Measurements from ENCODE around the gene FAM193B.

FAM193B gene

DNA sequence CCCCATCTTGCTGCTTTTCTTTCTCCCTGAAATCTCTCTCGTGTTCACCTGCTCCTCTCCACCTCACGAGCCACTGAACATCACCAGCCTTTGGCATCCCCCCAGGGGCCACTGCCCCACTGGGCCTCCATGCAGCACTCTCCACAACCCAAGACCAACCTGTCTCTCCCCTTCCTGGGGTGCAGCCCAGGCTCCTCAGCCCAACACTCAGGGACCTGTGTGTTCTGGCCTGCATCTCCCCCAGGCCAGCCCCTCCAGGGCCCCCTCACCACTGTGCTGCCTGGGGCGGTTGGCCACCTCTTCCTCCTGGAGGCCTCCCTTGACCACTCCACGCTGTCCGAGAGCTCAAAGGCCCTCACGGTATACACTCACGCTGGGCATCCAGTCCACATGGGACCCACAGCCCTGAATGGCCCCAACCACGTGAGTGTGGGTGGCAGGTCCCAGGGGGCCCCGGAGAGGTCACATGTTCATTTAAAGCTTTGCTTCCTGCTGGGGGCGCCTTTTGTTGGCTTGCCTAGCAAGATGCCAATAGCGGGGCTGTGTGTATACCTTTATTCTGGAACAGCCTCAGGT, 44.3 kb downstream of the FAM193B start:
- Histone ChIP-seq H3K27me3 (ENCODE audit: insufficient read depth, low read length, poor library complexity) (no peaks in the 10 kb centered on the region), H3K4ac (ENCODE audit: low read depth, low read length) (no peak overlapping the region), H3K56ac (ENCODE audit: low read length) (no peak overlapping the region), H4K5ac (ENCODE audit: low read length) (no peak overlapping the region), H3K4me1 (ENCODE audit: control insufficient read depth, low read depth, low read length) (no peaks in the 10 kb centered on the region), H3K4me3 (ENCODE audit: low read length) (no peak overlapping the region), H2BK15ac (replicated peaks; ENCODE audit: low read depth) (no peak overlapping the region), H3K9ac (ENCODE audit: low read length) (no peak overlapping the region), H3K27ac (ENCODE audit: low read depth, low read length) (no peak overlapping the region), H3K36me3 (ENCODE audit: control insufficient read depth, insufficient read depth, low read length) (peaks cover 7% of the 10 kb centered on the region), H3K79me2 (ENCODE audit: control insufficient read depth, insufficient read depth, low read length) (no peaks in the 10 kb centered on the region), H3K23ac (ENCODE audit: low read length) (no peak overlapping the region), H2BK5ac (ENCODE audit: low read length) (no peak overlapping the region), H4K8ac (ENCODE audit: low read depth, low read length) (no peak overlapping the region), H3K79me1 (ENCODE audit: low read length) (peaks cover 1% of the 10 kb centered on the region), H2AK5ac (ENCODE audit: low read length) (no peak overlapping the region), H2BK120ac (ENCODE audit: low read depth, low read length) (no peak overlapping the region), H3K18ac (ENCODE audit: low read length) (no peak overlapping the region), H3K4me2 (ENCODE audit: low read length) (no peak overlapping the region)
- DNase-seq = no peak
- no CpG with 5 or more reads among the region's 11 CpGs for WGBS (ENCODE audit: extremely low coverage, insufficient coverage, low lambda C conversion rate)

DNA sequence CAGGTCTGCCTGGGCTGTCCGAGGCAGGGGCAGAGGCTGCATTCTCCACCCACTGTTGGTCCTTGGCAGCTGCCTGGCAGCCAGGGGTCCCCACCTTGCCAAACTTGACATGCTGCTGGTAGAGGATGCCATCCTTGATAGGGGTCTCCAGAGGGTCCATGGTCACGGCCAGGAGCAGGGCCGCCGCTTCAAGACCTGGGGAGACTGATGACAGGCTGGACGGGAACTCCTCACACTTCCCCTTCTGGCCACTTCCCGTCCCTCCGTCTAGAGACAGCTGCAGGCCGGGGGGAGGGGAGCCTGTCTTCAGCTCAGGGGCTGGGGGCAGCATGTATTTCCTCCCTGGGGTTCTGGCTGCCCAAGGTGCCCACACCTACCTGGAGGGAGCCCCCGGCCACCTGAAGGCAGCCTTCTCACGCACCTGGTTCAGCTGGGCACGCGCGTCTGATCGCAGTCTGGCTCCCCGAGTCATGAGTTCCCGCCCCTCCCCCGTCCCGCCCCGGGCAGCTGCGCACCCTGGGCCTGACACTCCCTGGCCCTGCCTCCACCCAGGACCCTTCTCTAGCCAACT, 44.9 kb downstream of the FAM193B start, which contains the start of gene DOK3:
TSS of gene DOK3 (minus strand) at position 446 of the 571 bp plus-strand sequence. CDS start at position 160, 286 bp downstream.
- no peak for DNase-seq
- H3K27ac ChIP-seq (ENCODE audit: low read depth, low read length) = no peak within 1 kb of the TSS
- H3K36me3 ChIP-seq (ENCODE audit: control insufficient read depth, insufficient read depth, low read length) = peaks cover 7% of the 10 kb centered on the region
- no peak within 1 kb of the TSS for H2AK5ac ChIP-seq (ENCODE audit: low read length)
- H2BK5ac ChIP-seq (ENCODE audit: low read length) = no peak within 1 kb of the TSS
- H4K5ac ChIP-seq (ENCODE audit: low read length) = no peak within 1 kb of the TSS
- no CpG with 5 or more reads among the region's 20 CpGs for WGBS (ENCODE audit: extremely low coverage, insufficient coverage, low lambda C conversion rate)
- no peaks in the 10 kb centered on the region for H3K4me1 ChIP-seq (ENCODE audit: control insufficient read depth, low read depth, low read length)
- no peak within 1 kb of the TSS for H4K8ac ChIP-seq (ENCODE audit: low read depth, low read length)
- no peak within 1 kb of the TSS for H3K18ac ChIP-seq (ENCODE audit: low read length)
- H3K56ac ChIP-seq (ENCODE audit: low read length) = no peak within 1 kb of the TSS
- no peak within 1 kb of the TSS for H2BK15ac ChIP-seq (replicated peaks; ENCODE audit: low read depth)
- H3K79me2 ChIP-seq (ENCODE audit: control insufficient read depth, insufficient read depth, low read length) = no peaks in the 10 kb centered on the region
- H3K27me3 ChIP-seq (ENCODE audit: insufficient read depth, low read length, poor library complexity) = no peaks in the 10 kb centered on the region
- H3K79me1 ChIP-seq (ENCODE audit: low read length) = no peaks in the 10 kb centered on the region
- H2BK120ac ChIP-seq (ENCODE audit: low read depth, low read length) = no peak within 1 kb of the TSS
- no peak within 1 kb of the TSS for H3K23ac ChIP-seq (ENCODE audit: low read length)
- no peak within 1 kb of the TSS for H3K9ac ChIP-seq (ENCODE audit: low read length)
- H3K4ac ChIP-seq (ENCODE audit: low read depth, low read length) = no peak within 1 kb of the TSS
- H3K4me3 ChIP-seq (ENCODE audit: low read length) = no peak within 1 kb of the TSS
- no peak within 1 kb of the TSS for H3K4me2 ChIP-seq (ENCODE audit: low read length)

DNA sequence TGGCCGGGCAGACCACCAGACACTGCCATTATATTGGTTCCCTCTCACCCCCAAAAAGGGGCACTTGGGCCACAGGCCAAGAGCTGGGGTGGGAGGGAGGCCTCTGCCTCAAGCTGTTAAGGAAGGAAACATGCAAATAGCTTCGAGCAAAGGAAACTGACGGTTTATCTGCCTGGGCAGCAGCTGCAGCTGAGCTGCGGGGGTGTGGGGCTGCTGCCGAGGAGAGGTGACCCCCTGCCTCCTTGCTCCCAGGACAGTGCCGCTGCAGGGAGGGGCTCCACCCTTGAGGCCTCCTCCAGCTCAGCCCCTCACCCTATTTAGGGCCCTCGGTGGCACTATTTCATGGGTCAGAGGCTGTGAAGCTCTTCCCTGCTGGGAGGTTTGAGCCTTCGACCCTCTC, 45.5 kb downstream of the FAM193B start:
- no peak overlapping the region for H3K27ac ChIP-seq (ENCODE audit: low read depth, low read length)
- no peak overlapping the region for H4K8ac ChIP-seq (ENCODE audit: low read depth, low read length)
- H2BK5ac ChIP-seq (ENCODE audit: low read length) = no peak overlapping the region
- no CpG with 5 or more reads among the region's 8 CpGs for WGBS (ENCODE audit: extremely low coverage, insufficient coverage, low lambda C conversion rate)
- H4K5ac ChIP-seq (ENCODE audit: low read length) = no peak overlapping the region
- no peaks in the 10 kb centered on the region for H3K79me2 ChIP-seq (ENCODE audit: control insufficient read depth, insufficient read depth, low read length)
- no peak overlapping the region for H3K18ac ChIP-seq (ENCODE audit: low read length)
- no peak overlapping the region for H3K9ac ChIP-seq (ENCODE audit: low read length)
- H3K4me3 ChIP-seq (ENCODE audit: low read length) = no peak overlapping the region
- H2BK120ac ChIP-seq (ENCODE audit: low read depth, low read length) = no peak overlapping the region
- H3K4me2 ChIP-seq (ENCODE audit: low read length) = no peak overlapping the region
- H3K56ac ChIP-seq (ENCODE audit: low read length) = no peak overlapping the region
- no peak overlapping the region for H2AK5ac ChIP-seq (ENCODE audit: low read length)
- no peak overlapping the region for H3K4ac ChIP-seq (ENCODE audit: low read depth, low read length)
- H3K23ac ChIP-seq (ENCODE audit: low read length) = no peak overlapping the region
- H2BK15ac ChIP-seq (replicated peaks; ENCODE audit: low read depth) = no peak overlapping the region
- H3K4me1 ChIP-seq (ENCODE audit: control insufficient read depth, low read depth, low read length) = no peaks in the 10 kb centered on the region
- no peak for DNase-seq
- no peaks in the 10 kb centered on the region for H3K27me3 ChIP-seq (ENCODE audit: insufficient read depth, low read length, poor library complexity)
- no peaks in the 10 kb centered on the region for H3K79me1 ChIP-seq (ENCODE audit: low read length)
- H3K36me3 ChIP-seq (ENCODE audit: control insufficient read depth, insufficient read depth, low read length) = peaks cover 7% of the 10 kb centered on the region

DNA sequence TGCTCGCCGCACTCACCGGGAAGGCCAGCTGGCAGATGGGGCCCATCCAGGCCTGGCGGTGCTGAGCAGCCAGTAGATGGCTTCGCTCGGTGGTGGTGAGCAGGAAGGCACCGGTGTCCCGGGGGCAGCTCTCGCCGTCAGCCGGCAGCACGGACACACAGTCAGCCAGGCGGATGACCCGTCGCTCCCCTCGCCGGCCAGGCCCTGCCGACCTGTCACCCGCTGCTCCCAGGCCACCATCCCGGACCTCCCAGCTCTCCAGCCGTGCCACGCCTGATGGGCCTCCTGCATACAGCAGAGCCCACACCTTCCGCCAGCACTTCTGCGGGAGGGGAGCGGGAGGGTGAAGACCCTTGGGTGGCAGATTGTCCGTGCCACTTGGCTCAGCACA, 46.1 kb downstream of the FAM193B start:
- no peak overlapping the region for H3K23ac ChIP-seq (ENCODE audit: low read length)
- H3K9ac ChIP-seq (ENCODE audit: low read length) = no peak overlapping the region
- no peak overlapping the region for H3K4me3 ChIP-seq (ENCODE audit: low read length)
- no peak for DNase-seq
- no peak overlapping the region for H2BK15ac ChIP-seq (replicated peaks; ENCODE audit: low read depth)
- WGBS (ENCODE audit: extremely low coverage, insufficient coverage, low lambda C conversion rate) = no CpG with 5 or more reads among the region's 26 CpGs
- no peaks in the 10 kb centered on the region for H3K27me3 ChIP-seq (ENCODE audit: insufficient read depth, low read length, poor library complexity)
- H2BK120ac ChIP-seq (ENCODE audit: low read depth, low read length) = no peak overlapping the region
- no peak overlapping the region for H3K27ac ChIP-seq (ENCODE audit: low read depth, low read length)
- peaks cover 7% of the 10 kb centered on the region for H3K36me3 ChIP-seq (ENCODE audit: control insufficient read depth, insufficient read depth, low read length)
- H3K79me2 ChIP-seq (ENCODE audit: control insufficient read depth, insufficient read depth, low read length) = no peaks in the 10 kb centered on the region
- H3K18ac ChIP-seq (ENCODE audit: low read length) = no peak overlapping the region
- no peaks in the 10 kb centered on the region for H3K79me1 ChIP-seq (ENCODE audit: low read length)
- no peak overlapping the region for H4K5ac ChIP-seq (ENCODE audit: low read length)
- no peak overlapping the region for H4K8ac ChIP-seq (ENCODE audit: low read depth, low read length)
- H3K4me2 ChIP-seq (ENCODE audit: low read length) = no peak overlapping the region
- no peak overlapping the region for H2AK5ac ChIP-seq (ENCODE audit: low read length)
- H3K4me1 ChIP-seq (ENCODE audit: control insufficient read depth, low read depth, low read length) = no peaks in the 10 kb centered on the region
- H3K4ac ChIP-seq (ENCODE audit: low read depth, low read length) = no peak overlapping the region
- H3K56ac ChIP-seq (ENCODE audit: low read length) = no peak overlapping the region
- H2BK5ac ChIP-seq (ENCODE audit: low read length) = no peak overlapping the region

DNA sequence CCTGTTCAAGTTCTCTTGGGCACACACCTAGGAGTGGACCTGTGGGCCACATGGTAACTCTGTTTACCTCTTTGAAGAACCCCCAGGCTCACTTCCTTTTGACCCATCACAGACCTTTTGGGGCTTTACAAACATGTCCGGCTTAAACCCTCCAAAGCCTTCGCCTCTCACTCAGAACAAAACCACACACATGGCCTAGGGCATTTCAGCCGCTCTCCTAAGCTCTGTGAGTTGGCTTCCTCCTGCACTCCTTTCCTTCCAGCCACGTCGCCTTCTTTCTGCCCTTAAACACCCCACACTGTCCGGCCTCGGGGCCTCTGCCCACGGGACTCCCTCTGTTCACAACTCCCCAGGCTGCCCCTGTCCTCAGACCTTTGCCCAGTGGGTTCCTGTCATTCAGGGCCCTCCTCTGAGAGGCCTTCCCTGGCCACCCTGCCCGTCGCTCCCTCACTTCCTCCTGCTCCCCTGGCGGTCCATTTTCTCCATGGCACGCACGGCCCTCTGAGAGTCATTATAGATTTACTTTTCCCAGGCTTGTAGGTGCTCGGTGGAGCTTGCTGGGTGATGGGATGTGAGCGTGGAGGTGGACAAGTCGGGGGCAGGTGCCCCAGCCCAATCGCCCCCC, 46.7 kb downstream of the FAM193B start:
- H3K36me3 ChIP-seq (ENCODE audit: control insufficient read depth, insufficient read depth, low read length) = peaks cover 7% of the 10 kb centered on the region
- no peak overlapping the region for H3K27ac ChIP-seq (ENCODE audit: low read depth, low read length)
- H3K23ac ChIP-seq (ENCODE audit: low read length) = no peak overlapping the region
- no peaks in the 10 kb centered on the region for H3K79me2 ChIP-seq (ENCODE audit: control insufficient read depth, insufficient read depth, low read length)
- no peak overlapping the region for H2BK120ac ChIP-seq (ENCODE audit: low read depth, low read length)
- H3K79me1 ChIP-seq (ENCODE audit: low read length) = no peaks in the 10 kb centered on the region
- no peak overlapping the region for H3K56ac ChIP-seq (ENCODE audit: low read length)
- H2AK5ac ChIP-seq (ENCODE audit: low read length) = no peak overlapping the region
- no peak overlapping the region for H3K18ac ChIP-seq (ENCODE audit: low read length)
- H2BK5ac ChIP-seq (ENCODE audit: low read length) = no peak overlapping the region
- no peak overlapping the region for H4K5ac ChIP-seq (ENCODE audit: low read length)
- no peak overlapping the region for H2BK15ac ChIP-seq (replicated peaks; ENCODE audit: low read depth)
- no peak for DNase-seq
- no peaks in the 10 kb centered on the region for H3K27me3 ChIP-seq (ENCODE audit: insufficient read depth, low read length, poor library complexity)
- no peak overlapping the region for H3K4me3 ChIP-seq (ENCODE audit: low read length)
- no peak overlapping the region for H3K9ac ChIP-seq (ENCODE audit: low read length)
- no peak overlapping the region for H3K4me2 ChIP-seq (ENCODE audit: low read length)
- H3K4me1 ChIP-seq (ENCODE audit: control insufficient read depth, low read depth, low read length) = no peaks in the 10 kb centered on the region
- H3K4ac ChIP-seq (ENCODE audit: low read depth, low read length) = no peak overlapping the region
- WGBS (ENCODE audit: extremely low coverage, insufficient coverage, low lambda C conversion rate) = no CpG with 5 or more reads among the region's 17 CpGs
- no peak overlapping the region for H4K8ac ChIP-seq (ENCODE audit: low read depth, low read length)

Data from mesendoderm (in vitro differentiated cells).